GM12865 (cell line): ENCODE data around the gene HCK.

ENCODE experiments used
- DNase-seq: peaks from one replicate; pipeline ENCODE4 v3.0.0; 2010; ENCODE audit warnings: low read depth
- H3K4me3 ChIP-seq: 2 replicates; pipeline ENCODE4 v1.5.1; 2011; ENCODE audit warnings: mild to moderate bottlenecking, low read depth, low read length, control low read depth
- CTCF ChIP-seq: IDR thresholded peaks from 2 replicates; pipeline ENCODE4 v1.5.1; 2011; ENCODE audit warnings: low read length, control low read depth, low read depth, inconsistent platforms; ENCODE audit not compliant: insufficient read depth; ENCODE audit errors: missing control alignments

Gene HCK

GRCh38 chr20:32052090-32052777 lies at the start of gene HCK:
TSS of gene HCK (plus strand) at chr20:32052242.
- peak; percentile 50 for DNase-seq
- no peak for TF ChIP-seq CTCF
- peak within 1 kb of the TSS; percentile 62 for H3K4me3 ChIP-seq

GRCh38 chr20:32003325-32003724 lies 48.7 kb upstream of the HCK start:
- TF ChIP-seq CTCF, result no peak
- DNase-seq, result no peak
- H3K4me3 ChIP-seq, result no peak overlapping the region

GRCh38 chr20:32004963-32005362 lies 47.1 kb upstream of the HCK start:
- no peak for DNase-seq
- no peak for TF ChIP-seq CTCF
- H3K4me3 ChIP-seq, result no peak overlapping the region

- no peak for TF ChIP-seq CTCF
- no peak overlapping the region for H3K4me3 ChIP-seq
- DNase-seq, result no peak
Measured at GRCh38 chr20:32006053-32006452, 46.0 kb upstream of the HCK start.

GRCh38 chr20:32006841-32007786 lies 44.9 kb upstream of the HCK start:
- no peak for DNase-seq
- no peak for TF ChIP-seq CTCF
- no peak overlapping the region for H3K4me3 ChIP-seq

GRCh38 chr20:32007787-32008616 lies 44.0 kb upstream of the HCK start:
- no peak for TF ChIP-seq CTCF
- DNase-seq, result no peak
- H3K4me3 ChIP-seq, result no peak overlapping the region
